GM19438 (cell line): ENCODE measurements around the gene EXOSC2.

Source experiments
- ATAC-seq: cut with Tn5 transposase; IDR thresholded peaks from one replicate; pipeline ENCODE4 v1.9.1; 2021; ENCODE audit warnings: low read depth; ENCODE audit not compliant: unreplicated experiment

The EXOSC2 gene

DNA sequence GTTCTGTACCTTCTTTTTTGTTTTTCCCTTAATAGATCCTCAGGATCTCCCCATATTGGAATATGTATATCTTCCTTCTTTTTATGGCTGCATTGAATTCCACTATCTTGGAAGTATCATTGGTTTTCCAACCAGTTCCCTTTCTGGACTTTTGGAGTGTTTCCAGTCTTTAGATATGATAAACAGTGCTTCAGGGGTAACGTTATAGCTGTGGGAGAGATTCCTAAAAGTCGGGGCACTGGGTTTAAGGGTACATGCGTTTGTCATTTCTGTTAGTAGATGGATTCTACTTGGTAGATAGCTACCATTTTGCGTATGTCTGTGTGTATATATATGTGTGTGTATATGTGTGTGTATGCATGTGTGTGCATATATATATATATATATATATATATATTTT lies 42.0 kb downstream of the EXOSC2 start:
- ATAC-seq = no peak

- no peak for ATAC-seq
These were observed 43.3 kb downstream of the EXOSC2 start for GRCh38 chr9:130736834-130737233.

GRCh38 chr9:130738281-130738680 lies 44.7 kb downstream of the EXOSC2 start:
- no peak for ATAC-seq

DNA sequence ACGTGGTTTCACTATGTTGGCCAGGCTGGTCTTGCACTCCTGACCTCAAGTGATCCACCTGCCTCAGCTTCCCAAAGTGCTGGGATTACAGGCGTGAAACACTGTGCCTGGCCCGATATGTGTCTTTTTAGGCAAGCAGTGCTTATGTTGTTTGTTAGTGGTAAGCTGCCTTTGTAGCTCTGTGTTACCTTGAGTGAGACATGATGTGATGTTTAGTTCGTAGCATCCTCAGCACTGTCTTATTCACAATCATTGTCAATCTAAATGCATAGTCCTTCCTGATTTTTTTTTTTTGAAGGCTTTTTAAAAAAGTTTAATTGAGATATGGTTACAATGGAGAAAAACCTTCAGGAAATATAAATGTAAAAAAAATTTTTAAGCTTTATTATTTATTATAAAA lies 45.5 kb downstream of the EXOSC2 start:
- ATAC-seq = no peak

- ATAC-seq = no peak
These were observed 46.8 kb downstream of the EXOSC2 start for GRCh38 chr9:130740218-130741023.

DNA sequence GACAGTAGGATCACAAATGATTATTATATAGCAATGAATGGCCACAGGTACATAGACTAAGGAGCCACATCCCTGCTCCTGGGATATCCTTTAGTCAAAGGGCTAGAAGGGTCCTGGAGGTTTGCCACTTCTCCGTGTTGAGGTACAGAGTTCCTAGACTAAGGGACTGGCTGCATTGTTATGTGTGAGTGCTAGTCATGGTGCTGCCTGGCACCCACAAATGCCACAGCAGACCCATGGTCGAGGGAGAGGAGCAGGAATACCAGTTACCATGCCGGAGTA lies 47.4 kb downstream of the EXOSC2 start:
- ATAC-seq = no peak

- ATAC-seq = no peak
These were observed 48.4 kb downstream of the EXOSC2 start for GRCh38 chr9:130741831-130742449.

DNA sequence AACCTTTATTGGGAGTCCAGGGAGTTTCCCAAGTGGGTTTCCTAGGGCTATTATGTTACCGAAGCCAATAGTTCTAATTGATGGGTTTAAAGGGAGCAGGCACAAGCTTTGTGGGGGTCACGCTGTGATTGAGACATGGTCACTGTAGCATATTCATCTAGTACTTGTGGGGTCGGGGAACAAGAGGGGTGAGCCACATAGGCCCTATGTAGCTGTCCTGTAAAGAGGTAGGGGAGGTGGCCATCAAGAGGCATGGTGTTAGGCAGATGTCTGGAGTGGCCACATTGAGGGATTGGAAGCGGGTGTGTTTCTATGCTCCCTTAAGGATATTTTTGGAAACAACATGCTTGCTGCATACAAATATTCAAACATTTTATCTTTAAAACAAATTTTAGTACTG lies 50.1 kb downstream of the EXOSC2 start:
- no peak for ATAC-seq

GRCh38 chr9:130745210-130745800 lies 51.7 kb downstream of the EXOSC2 start:
- ATAC-seq = no peak

DNA sequence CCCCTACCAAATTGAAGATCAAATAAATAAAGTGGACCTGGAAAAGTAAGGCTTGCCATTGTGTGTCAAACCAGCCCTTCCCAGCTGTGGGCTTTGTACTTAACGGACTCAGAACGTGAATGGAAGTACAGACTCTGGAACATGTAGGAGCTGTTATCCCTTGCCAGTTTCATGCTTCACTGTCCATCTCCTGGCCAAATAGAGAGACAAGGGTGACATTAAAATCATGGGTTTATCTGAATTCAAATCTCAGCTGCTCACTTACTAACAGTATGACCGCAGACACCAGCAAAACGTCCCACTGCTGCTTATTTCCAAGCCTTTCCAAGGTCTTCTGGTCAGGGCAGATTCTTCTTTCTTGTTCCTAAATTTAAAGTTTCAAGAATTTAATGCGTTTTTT lies 52.2 kb downstream of the EXOSC2 start:
- no peak for ATAC-seq

- no peak for ATAC-seq
These were observed 53.0 kb downstream of the EXOSC2 start for GRCh38 chr9:130746434-130747212.

DNA sequence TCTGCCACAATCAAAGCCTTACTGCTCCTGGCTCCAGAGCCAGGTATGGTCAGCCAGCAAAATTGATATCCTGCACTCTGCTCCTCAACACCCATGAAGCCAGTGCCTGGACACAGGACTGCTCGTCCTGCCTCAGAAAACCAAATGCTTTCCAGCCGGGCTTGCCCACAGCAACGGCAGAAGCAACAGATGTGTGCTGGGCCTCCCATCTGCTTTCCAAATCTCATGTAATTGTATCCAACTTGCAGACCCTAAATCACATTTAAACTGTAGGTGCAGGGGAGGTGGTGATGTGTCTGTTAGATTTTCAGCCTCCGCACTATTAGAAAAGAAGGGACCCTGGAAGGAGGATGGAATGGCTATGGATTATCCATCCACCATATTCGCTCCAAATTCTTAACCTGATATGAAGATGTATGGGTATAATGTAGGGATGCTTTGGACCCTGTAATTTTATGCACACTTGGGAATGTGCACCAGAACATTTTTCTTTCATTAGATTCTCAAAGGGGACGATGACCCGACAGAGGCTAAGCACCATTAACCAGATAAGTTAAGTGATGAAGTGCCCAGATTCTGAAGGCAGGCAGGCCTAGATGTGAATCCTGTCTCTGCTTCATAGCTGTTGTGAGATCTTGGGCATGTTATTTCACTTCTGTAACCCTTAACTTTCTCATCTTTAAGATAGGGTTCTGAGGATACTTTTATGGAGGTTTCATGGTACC lies 58.2 kb downstream of the EXOSC2 start:
- no peak for ATAC-seq
